Thoracic aorta (tissue), 2 donors: ENCODE results near the gene JAKMIP3. TPM values are rescaled to one million over a fixed set of nuclear protein-coding genes. Genes with fewer than 3 reads are reported as not detected.

Experiments used
- ATAC-seq: fragments of 150-250 bp; one replicate; pipeline ENCODE4 v1.8.0; 2017; ENCODE audit warnings: low read depth; ENCODE audit not compliant: insufficient number of reproducible peaks, low FRiP score
- DNase-seq: peaks from one replicate; pipeline ENCODE4 v3.0.0-alpha.2; 2020; ENCODE audit warnings: low spot score
- H3K27ac ChIP-seq, 2 donors: fragments of 200-600 bp; sonication (generic); 1 replicate in 1 of 2; 2 replicates in 1 of 2; pipeline ENCODE4 v1.5.1; 2016; ENCODE audit warnings: mild to moderate bottlenecking in 2 of 2, moderate library complexity in 2 of 2
- H3K27me3 ChIP-seq: fragments of 200-600 bp; sonication (generic); replicated peaks from 2 replicates; pipeline ENCODE4 v1.6.0; 2016; ENCODE audit warnings: mild to moderate bottlenecking; ENCODE audit not compliant: insufficient read depth
- H3K36me3 ChIP-seq: fragments of 200-600 bp; sonication (generic); one replicate; pipeline ENCODE4 v1.5.1; 2016
- H3K4me1 ChIP-seq, 2 donors: fragments of 200-600 bp; sonication (generic); 1 replicate in 1 of 2; 2 replicates in 1 of 2; pipeline versions ENCODE4 v1.5.1 to v1.6.0; 2016; ENCODE audit warnings: low read depth in 2 of 2, mild to moderate bottlenecking in 1 of 2; ENCODE audit not compliant: control insufficient read depth in 1 of 2
- H3K4me3 ChIP-seq: fragments of 200-600 bp; sonication (generic); 2 replicates; pipeline ENCODE4 v1.5.1; 2016; ENCODE audit warnings: mild to moderate bottlenecking
- H3K9me3 ChIP-seq: fragments of 200-600 bp; sonication (generic); 2 replicates; pipeline ENCODE4 v1.5.1; 2016
- total RNA-seq, 2 donors: library from RNA; depleted of rRNA; stranded (reverse); fragments of >200 nt; gene quantifications; one replicate each; pipeline versions ENCODE4 v1.1.0 to v1.2.3, GENCODE V29; 2016
- TF ChIP-seq, protein P1 (sequence below): fragments of 200-600 bp; sonication (generic); IDR thresholded peaks from one replicate; pipeline ENCODE4 v1.5.1; 2019; ENCODE audit warnings: antibody characterized with exemption

The JAKMIP3 gene
- total RNA-seq, 2 donors from 2014 or later, result 0.42 to 1.4 TPM

DNA sequence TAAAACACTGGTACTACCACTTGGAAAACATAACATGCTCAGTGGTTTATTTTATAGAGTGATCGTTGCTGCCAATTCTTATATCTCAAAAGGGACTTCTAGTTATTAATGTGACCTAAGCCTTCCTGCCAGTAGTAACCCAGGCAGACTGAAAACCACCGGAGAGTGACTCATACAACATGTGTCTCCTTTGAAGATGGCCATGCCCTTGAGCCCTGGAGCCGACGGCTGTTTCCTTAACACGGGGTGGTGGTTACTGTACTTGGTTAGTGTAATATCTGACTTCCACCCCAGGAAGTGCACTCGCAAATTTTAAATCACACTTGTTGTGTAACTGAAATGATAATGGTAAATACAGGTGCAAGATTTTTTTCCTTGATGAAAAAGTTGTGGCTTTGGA lies 30.5 kb downstream of the JAKMIP3 start:
- no peak overlapping the region for H3K27ac ChIP-seq
- ATAC-seq (no peak), DNase-seq (no peak)
- no peaks in the 10 kb centered on the region for H3K27me3 ChIP-seq
- no peak overlapping the region for H3K4me3 ChIP-seq
- TF ChIP-seq, protein P1, sequence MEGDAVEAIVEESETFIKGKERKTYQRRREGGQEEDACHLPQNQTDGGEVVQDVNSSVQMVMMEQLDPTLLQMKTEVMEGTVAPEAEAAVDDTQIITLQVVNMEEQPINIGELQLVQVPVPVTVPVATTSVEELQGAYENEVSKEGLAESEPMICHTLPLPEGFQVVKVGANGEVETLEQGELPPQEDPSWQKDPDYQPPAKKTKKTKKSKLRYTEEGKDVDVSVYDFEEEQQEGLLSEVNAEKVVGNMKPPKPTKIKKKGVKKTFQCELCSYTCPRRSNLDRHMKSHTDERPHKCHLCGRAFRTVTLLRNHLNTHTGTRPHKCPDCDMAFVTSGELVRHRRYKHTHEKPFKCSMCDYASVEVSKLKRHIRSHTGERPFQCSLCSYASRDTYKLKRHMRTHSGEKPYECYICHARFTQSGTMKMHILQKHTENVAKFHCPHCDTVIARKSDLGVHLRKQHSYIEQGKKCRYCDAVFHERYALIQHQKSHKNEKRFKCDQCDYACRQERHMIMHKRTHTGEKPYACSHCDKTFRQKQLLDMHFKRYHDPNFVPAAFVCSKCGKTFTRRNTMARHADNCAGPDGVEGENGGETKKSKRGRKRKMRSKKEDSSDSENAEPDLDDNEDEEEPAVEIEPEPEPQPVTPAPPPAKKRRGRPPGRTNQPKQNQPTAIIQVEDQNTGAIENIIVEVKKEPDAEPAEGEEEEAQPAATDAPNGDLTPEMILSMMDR, result no peak
- no peaks in the 10 kb centered on the region for H3K9me3 ChIP-seq
- no peaks in the 10 kb centered on the region for H3K4me1 ChIP-seq
- H3K36me3 ChIP-seq, result no peaks in the 10 kb centered on the region

DNA sequence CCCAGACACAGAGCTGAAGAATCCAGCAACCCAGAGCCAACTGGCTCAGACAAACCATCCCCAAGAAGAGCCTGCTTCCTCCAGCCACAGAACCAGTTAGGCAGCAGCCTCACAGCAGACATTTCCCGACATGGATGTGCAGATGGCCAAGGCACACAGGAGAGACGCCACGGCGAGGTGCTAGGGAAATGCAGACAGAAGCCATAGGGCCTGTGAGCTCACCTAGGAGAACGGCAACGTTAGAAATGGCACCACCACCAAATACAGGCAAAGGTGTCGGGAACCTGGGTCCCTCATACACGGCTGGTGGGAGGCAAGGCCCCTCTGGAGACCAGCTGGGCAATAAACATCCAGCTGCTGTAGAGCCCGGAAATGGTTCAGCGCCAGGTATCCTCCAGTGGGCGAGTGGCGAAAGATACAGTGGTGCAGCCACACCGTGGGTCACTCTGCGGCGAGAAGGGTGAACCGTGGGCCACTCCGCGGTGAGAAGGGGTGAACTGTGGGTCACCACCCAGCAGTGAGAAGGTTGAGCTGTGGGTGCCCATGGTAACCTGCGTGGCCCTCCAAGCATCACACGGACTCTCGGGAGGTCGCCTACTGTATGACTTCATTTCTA lies 31.2 kb downstream of the JAKMIP3 start:
- DNase-seq (no peak), ATAC-seq (no peak)
- Histone ChIP-seq H3K36me3 (no peaks in the 10 kb centered on the region), H3K27ac (no peak overlapping the region), H3K4me3 (no peak overlapping the region), H3K27me3 (no peaks in the 10 kb centered on the region), H3K9me3 (no peaks in the 10 kb centered on the region), H3K4me1 (no peaks in the 10 kb centered on the region)
- TF ChIP-seq, protein P1, result no peak

DNA sequence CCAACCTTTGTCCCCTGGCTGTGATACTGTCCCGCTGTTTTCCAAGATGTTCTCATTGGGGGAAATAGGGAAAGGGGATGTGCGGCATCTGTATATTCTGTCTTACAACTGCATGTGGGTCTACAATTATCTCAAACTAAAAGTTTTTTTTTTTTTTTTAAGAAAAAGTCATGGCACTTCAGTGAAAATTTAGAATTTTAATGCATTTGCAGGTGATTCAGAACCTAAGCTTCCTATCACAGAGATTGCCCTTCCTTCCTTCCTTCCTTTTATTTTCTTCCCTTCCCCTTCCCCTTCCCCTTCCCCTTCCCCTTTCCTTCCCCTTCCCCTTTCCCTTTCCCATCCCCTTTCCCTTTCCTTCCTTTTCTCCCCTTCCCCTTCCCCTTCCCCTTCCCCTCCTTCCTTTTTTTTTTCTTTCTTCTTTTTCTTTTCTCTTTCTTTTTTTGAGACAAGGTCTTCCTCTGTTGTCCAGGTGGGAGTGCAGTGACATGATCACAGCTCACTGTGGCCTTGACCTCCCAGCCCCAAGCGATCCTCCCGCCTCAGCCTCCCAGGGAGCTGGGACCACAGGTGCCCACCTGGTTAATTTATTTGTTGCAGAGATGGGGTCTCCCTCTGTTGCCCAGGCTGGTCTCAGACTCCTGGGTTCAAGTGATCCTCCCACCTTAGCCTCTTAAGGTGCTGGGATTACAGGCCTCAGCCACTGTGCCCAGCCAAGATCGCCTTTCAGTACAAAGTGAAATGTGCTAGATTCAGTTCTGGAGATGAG lies 32.0 kb downstream of the JAKMIP3 start:
- TF ChIP-seq, protein P1, result no peak
- DNase-seq (no peak), ATAC-seq (no peak)
- H3K4me3 ChIP-seq, result no peak overlapping the region
- no peaks in the 10 kb centered on the region for H3K27me3 ChIP-seq
- no peak overlapping the region for H3K27ac ChIP-seq
- H3K9me3 ChIP-seq, result no peaks in the 10 kb centered on the region
- H3K4me1 ChIP-seq, result no peaks in the 10 kb centered on the region
- H3K36me3 ChIP-seq, result no peaks in the 10 kb centered on the region

DNA sequence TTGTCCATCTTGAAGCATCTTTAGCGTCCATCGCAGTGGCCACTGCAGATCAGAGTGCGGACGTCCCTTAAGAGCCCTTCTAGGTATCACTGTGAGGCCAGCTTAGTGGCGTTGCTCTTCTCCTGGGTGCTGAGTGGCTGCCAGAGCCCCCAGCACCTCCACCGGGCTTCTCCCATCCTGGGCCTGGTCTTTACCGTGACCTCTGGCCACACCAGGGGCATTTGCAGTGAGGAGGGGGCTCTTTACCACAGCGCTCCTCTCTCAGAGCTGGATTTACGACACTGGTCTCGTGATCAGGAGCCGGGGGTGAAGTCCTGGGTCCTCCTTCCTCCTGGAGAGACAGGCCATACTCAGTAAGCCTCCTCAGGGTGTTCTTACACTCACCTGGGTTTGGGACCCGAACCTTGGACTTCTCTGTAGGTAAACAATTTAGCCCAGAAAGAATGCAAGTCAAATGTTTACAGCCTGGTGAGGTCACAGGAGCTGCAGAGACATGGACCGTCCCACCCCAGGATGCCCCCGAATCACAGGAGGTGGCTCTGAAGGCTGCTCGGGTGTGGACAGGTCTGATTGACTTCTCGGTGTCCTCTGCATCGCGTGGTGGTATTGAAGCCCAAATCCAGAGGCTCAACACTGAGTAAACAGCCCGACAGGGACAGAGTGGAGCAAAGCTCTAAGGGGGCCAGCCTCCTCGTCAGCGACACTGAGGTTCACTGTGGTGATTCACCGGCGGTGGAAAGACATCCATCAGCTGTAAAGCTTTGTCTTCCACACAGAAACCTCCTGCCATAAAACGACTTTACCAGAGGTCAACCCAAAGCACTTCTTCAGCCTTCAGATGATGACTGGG lies 33.0 kb downstream of the JAKMIP3 start:
- H3K27me3 ChIP-seq, result no peaks in the 10 kb centered on the region
- H3K4me1 ChIP-seq, result no peaks in the 10 kb centered on the region
- no peaks in the 10 kb centered on the region for H3K36me3 ChIP-seq
- H3K4me3 ChIP-seq, result no peak overlapping the region
- ATAC-seq (no peak), DNase-seq (no peak)
- TF ChIP-seq, protein P1, result no peak
- H3K27ac ChIP-seq, result no peak overlapping the region
- no peaks in the 10 kb centered on the region for H3K9me3 ChIP-seq
